HL-60 (cell line): Measurements from ENCODE around the gene MAFB.

ENCODE experiments used
- CTCF ChIP-seq: IDR thresholded peaks from one replicate; pipeline ENCODE4 v1.5.1; 2011; ENCODE audit warnings: low read length, control low read depth, inconsistent platforms; ENCODE audit not compliant: insufficient read depth
- GABPA ChIP-seq: IDR thresholded peaks from 2 replicates; pipeline ENCODE4 v1.6.1; 2012; ENCODE audit warnings: low read depth
- POLR2AphosphoS5 ChIP-seq: IDR thresholded peaks from 2 replicates; pipeline ENCODE4 v1.6.1; 2012; ENCODE audit warnings: low read depth
- SPI1 ChIP-seq: IDR thresholded peaks from 2 replicates; pipeline ENCODE4 v1.6.1; 2012; ENCODE audit warnings: low read depth, mild to moderate bottlenecking, borderline replicate concordance
- TF ChIP-seq, protein P1 (sequence below): IDR thresholded peaks from 2 replicates; pipeline ENCODE4 v1.6.1; 2012; ENCODE audit warnings: low read depth; ENCODE audit not compliant: insufficient replicate concordance

DNA sequence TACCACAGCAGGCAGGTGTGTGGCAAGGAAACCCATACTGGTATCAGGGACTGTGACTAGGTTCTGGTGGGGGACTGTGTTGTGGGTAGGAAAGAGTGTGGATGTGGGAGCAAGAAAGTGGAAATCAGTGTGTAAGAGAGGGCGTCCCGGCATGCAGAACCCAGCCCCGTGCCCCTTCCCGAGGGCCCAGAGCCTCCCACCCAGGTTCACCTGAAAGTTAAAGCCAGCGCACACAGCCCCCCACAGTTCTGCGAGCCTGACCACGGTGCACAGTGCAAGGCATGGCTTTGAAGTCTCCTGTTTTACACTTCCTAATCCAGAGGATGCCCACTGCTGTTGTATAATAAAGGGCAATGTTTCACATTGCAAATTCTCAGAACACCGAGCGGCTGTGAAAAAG lies 22.7 kb downstream of the MAFB start:
- no peak for TF ChIP-seq CTCF
- TF ChIP-seq POLR2AphosphoS5 = no peak
- TF ChIP-seq GABPA = no peak
- TF ChIP-seq, protein P1, sequence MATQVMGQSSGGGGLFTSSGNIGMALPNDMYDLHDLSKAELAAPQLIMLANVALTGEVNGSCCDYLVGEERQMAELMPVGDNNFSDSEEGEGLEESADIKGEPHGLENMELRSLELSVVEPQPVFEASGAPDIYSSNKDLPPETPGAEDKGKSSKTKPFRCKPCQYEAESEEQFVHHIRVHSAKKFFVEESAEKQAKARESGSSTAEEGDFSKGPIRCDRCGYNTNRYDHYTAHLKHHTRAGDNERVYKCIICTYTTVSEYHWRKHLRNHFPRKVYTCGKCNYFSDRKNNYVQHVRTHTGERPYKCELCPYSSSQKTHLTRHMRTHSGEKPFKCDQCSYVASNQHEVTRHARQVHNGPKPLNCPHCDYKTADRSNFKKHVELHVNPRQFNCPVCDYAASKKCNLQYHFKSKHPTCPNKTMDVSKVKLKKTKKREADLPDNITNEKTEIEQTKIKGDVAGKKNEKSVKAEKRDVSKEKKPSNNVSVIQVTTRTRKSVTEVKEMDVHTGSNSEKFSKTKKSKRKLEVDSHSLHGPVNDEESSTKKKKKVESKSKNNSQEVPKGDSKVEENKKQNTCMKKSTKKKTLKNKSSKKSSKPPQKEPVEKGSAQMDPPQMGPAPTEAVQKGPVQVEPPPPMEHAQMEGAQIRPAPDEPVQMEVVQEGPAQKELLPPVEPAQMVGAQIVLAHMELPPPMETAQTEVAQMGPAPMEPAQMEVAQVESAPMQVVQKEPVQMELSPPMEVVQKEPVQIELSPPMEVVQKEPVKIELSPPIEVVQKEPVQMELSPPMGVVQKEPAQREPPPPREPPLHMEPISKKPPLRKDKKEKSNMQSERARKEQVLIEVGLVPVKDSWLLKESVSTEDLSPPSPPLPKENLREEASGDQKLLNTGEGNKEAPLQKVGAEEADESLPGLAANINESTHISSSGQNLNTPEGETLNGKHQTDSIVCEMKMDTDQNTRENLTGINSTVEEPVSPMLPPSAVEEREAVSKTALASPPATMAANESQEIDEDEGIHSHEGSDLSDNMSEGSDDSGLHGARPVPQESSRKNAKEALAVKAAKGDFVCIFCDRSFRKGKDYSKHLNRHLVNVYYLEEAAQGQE = no peak
- no peak for TF ChIP-seq SPI1
